Sciatic nerve (tissue), 2 donors: ENCODE results near the gene VSIG10L. TPM values are rescaled to one million over a fixed set of nuclear protein-coding genes. Genes with fewer than 3 reads are reported as not detected.

Source experiments
- ATAC-seq: fragments of 200-7000 bp; cut with Tn5 transposase; one replicate; pipeline ENCODE4 v1.9.1; 2020; ENCODE audit warnings: mild to moderate bottlenecking, moderate library complexity
- DNase-seq: peaks from one replicate; pipeline ENCODE4 v3.0.0-alpha.2; 2020; ENCODE audit warnings: low spot score
- intact Hi-C: fragments of 100-400 bp; cut with DNase I; formaldehyde crosslinking; loops from one replicate; pipeline ENCODE4 v1.14.2; 2022
- total RNA-seq: library from RNA; stranded (reverse); fragmentation: NEBNext Ultra II Directional; extraction: Animal tissue kit (Norgen Biotek cat#: 25700); gene quantifications from one replicate; pipeline ENCODE4 v1.2.1, GENCODE V29; 2021
- donor health status: DM: no; HTN: no; CAD: no.
- donor health status: DM: no; HTN: no; CAD: no.

The VSIG10L gene
- total RNA-seq, 1 donor from 2014 or later, result 1.8 TPM

DNA sequence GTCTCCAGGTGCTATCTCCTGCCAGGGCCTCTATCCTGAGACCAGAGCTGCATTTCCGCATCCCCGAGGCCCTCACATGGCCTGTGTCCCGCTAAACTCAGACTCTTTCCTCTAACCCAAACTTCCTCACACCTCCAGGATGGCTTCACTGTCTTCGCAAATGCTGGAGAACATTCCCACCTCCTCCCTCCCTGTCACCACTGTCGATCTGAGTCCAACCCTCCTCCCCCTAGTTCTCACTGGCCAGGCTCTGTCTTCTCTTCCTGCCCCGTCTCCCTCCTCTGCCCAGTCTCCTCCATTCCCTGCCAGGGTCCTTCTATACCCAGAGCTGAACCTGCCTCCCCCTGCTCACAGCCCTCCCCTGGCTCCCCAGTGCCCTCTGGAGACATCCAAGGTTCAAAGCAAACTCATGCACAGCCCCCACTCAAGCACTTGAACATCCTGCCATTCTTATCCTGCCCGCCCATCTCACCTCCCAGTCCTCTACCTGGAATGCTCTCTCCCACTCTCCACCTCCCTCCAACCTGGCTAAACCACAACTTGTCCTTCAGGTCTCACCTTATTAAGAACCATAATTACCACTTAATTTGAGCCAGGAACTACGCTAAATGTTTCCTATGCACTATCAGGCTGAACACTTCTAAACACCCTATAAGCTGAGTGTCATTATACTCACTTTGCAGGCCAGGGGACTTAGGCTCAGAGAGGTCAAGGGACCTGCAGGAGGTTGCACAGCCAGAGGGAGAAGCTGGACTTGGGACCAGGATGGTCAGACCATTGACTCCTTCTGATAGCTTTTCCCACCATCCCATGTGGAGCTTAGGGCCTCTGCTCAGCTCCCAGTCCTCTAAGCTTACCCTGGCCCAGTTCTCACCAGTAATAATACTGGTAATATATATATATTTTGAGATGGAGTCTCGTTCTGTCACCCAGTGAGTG is 961 bp upstream of the VSIG10L start:
- ATAC-seq (no peak), DNase-seq (no peak)
- intact Hi-C loops, result no loop called here

DNA sequence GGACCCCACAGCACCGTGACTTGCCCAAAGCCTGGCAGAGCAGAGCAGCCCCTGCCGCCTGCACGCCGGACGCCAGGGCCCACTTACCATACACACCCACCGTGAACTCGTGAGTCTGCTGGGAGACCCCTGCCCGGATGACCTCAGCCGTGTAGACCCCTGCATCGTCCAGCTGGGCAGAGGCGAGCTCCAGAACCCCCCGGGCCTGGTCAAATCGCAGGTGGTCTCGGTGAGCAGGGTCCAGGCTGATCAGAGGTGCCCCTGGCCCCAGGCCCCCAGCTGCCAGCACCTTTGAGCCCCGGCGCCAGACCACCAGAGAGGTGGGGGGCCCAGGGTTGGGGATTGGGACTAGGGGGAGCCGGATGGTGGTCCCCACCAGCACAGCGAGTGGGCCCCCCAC is 873 bp downstream of the VSIG10L start:
- ATAC-seq (no peak), DNase-seq (no peak)
- intact Hi-C loops, result no loop called here

GRCh38 chr19:51339687-51340656 is 2.0 kb downstream of the VSIG10L start:
- peak; percentile 98 for ATAC-seq
- intact Hi-C loops, result no loop called here

DNA sequence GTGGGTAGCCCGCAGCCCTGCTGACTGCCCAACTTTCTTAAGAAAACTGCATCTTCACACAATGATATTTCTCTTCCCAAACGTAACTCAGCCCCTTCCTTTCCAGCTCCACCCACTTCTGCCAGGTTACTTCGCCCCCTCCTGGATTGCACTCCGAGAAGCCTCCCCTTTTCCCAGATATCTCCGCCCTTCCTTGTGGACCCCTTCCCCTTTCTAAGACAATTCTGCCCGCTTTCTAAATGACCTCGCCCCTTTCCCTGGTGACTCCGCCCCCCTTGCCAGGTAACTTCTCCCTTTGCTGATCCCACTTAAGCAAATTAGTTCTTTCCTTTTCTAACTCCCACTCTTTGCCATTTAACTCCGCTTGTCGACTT is 2.6 kb downstream of the VSIG10L start:
- DNase-seq, result no peak
- ATAC-seq, result peak; percentile 2
- intact Hi-C loops, result no loop called here

More at GRCh38 chr19:51339687-51340656, 2.0 kb downstream of the VSIG10L start:
- peak; percentile 99 for DNase-seq

DNA sequence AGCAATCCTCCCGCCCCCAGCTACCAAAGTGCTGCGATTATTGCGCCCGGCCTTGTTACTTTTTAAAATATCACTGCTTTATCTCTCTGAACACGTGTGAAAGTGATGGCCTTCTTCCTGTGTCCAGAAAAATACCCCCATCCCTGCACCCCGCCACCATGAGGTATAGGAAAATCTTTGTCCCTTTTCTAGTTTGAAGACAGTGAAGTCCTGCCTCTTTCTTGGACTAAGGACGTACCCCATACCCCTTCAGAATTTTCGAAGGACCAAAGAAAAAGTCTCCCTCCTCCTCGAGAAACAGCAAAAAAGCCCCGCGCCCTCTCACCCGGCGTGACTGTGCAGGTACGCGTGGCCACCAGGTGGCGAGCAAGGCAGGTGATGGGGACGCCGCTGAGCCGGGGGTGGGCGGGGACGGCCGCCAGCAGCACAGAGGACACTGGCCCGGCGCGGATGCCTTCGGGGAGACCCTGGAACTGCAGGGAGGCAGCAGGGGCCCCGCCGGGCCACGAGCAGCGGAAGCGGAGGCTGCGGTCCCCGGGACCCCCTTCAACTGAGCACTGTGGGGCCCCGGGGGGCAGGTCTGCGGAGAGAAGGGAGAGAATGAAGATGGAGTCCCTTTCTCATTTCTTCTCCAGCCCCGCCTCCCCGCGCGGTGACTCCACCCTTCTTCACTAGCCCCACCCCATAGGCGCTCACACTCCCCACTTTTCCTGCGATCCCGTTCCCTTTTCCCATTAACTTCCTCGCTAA is 3.2 kb downstream of the VSIG10L start:
- intact Hi-C loops, result no loop called here
- peak; percentile 86 for ATAC-seq

DNA sequence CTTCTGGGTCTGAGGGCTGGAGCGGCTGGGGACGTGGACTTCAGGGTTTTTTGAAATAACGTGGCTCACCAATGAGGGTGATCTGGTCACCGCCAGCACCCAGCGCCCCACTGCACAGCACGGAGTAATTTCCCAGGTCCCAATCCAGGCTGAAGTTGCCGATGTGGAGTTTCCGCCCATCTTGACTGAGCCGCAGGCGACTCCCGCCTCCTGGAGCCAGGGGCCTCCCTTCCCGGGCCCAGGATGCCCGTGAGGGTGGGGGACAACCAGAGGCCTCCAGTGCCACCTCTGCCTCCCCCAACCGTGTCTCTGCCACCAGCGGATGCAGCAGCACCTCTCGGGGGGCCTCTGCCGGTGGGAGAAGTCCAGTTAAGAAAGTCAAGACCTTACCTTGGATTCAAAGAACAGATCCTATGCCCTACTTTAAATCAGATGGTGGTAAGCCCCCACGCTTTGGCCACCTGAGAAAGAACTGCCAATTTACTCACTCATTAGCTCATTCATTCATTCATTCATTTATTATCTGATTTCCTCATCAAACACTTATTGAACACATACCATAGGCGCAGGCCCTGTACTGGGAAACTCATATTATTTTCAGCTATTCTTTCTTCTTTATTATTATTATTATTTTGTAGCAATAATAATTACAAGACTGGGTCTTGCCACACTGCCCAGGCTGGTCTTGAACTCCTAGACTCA is 3.9 kb downstream of the VSIG10L start:
- ATAC-seq, result no peak
- intact Hi-C loops, result no loop called here

More for the DNA sequence above, 3.2 kb downstream of the VSIG10L start:
- DNase-seq, result peak; percentile 89

DNA sequence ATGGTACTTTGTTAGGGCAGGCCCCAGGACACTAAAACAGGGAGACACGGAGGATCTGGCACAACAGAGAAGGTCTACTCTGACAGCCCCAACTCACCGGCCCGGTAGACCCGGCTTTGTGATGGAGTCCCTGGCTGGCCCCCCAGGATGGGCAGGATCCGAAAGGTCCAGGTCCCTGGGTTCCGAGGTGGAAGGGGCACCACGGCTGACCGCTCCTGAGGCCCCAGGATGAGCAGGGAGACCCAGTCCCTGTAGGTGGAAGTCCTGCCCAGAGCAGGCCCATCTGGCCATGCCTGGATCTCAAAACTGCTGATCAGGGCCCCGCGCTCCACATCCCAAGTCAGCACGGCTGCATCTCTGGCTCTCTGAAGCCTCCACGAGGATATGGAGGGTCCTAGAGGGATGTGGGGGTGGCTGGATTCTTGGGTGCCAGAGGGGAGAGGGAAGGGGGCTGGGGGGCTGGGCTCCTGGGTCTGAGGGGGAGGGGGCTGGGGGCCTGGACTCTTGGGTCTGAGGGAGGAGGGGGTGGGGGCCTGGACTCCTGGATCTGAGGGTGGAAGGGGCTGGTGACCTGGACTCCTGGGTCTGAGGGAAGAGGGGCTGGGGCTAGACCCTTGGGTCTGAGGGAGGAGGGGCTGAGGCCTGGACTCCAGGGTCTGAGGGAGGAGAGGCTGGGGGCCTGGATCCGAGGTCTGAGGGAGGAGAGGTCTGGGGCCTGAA is 4.6 kb downstream of the VSIG10L start:
- intact Hi-C loops, result no loop called here
- ATAC-seq, result no peak
- DNase-seq, result no peak

More for the DNA sequence above, 3.9 kb downstream of the VSIG10L start:
- DNase-seq, result no peak

GRCh38 chr19:51333836-51334460 is 8.0 kb downstream of the VSIG10L start:
- intact Hi-C loops, result no loop called here
- DNase-seq (no peak), ATAC-seq (no peak)

DNA sequence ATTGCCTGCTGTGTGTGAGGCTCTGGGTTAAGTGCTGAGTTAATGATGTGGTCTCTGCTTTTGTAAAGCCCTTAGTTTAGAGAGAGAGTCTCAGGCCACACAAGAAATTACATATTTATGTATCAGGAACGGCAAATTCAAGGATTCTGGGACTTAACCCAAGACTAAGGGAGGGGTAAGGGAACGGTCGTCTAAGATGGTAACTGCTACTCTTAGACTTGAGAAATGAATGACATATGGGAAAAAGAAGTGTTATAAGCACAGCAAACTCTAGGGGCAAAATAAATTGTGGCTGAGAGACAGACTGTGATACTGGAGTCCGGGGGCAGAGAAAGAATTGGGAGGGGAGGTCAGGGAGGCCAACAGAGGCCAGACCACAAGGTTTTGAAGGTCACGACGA is 10.2 kb downstream of the VSIG10L start:
- intact Hi-C loops, result no loop called here

DNA sequence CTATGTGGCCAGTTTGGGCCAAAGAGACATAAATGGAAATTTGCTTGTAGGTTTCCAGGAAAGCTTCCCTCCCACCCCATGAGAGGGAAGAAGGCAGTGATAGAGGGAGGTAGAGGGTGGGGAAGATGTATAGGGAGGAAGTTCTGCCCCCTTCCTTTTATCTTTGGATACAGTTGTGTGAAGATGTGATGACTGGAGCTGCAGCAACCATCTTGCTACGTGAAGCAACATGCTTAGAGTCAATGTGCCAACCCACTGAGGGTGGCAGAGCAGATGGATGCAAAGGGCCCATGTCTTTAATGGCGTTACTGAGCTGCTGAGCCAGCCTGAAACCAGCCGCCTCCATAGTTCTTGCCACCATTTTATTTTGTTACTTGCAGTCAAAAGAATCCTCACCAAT is 10.7 kb downstream of the VSIG10L start:
- intact Hi-C loops, result no loop called here
- DNase-seq, result no peak
- ATAC-seq, result no peak

More for the DNA sequence above, 10.2 kb downstream of the VSIG10L start:
- no peak for ATAC-seq
- no peak for DNase-seq

DNA sequence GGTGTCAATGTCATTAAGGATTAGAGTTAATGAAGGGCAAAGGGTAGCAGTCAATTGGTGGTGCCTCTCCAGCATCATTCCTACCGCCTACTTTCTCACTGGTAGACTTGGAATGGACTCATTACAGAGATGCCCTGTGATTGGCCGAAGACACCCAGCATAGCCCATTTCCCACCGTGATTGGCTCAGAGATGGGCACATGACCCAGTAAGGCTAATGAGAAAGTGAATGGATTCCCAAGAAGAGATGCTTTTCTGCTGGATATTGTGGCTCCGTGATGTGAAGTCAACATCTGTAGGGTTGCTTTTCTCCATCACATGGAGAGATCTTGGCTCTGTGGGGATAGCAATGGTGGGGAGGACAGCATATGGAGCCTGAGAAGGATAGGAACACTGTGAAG is 11.6 kb downstream of the VSIG10L start:
- DNase-seq (no peak), ATAC-seq (no peak)
- intact Hi-C loops, result no loop called here

DNA sequence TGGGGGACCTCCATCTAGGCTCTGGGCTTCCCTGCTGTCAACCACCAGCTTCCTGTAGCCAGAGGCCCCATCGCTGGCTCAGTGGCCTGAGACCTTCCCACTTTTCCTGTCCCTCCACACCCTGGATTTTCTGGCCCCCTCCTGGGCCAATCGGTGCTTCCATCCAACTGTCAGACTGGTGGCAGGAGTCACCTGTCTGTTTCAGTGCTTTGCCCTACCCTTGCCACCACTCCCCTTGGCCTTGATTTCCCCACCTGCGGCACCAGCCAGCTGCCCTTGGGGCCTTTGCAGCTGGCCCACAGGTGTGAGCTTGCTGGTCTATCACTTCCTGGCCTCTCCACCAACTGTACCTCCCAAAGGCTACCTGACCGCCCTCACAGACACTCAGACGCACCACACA is 12.5 kb downstream of the VSIG10L start:
- intact Hi-C loops, result no loop called here
- ATAC-seq, result no peak
- DNase-seq, result no peak

DNA sequence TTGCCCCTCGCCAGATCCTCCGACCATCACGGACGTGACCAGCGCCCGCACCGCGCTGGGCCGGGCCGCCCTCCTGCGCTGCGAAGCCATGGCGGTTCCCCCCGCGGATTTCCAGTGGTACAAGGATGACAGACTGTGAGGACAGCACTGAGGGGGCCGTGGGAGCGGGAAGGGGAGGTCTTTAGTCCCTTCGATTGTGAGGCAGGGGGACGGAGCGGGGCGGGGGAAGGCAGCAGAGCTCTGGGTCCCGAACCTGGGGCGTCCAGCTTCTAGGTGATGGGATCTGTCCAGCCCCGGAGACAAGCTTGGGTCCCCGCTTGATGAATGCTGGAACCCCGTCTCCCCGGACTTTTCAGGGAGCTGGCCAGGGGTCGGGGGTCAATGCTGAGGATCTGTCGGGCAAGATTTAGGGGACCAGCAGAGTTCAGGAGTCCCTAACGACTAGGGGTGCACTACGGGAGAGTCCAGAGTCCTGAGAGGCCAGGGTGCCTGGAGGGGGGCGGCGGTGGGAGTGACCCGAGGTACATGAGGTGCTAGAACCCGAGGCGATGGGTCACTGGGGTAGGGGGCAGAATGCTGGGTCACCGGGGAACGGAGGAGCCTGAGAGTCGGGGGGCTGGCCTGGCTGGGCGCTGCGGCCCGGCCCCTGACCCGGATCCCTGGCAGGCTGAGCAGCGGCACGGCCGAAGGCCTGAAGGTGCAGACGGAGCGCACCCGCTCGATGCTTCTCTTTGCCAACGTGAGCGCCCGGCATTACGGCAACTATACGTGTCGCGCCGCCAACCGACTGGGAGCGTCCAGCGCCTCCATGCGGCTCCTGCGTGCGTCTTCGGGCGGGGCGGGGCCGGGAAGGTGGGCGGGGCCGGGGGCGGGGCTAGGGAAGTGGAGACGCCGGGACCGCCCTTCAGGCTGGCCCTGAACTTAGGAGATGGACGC is 14.6 kb downstream of the VSIG10L start:
- ATAC-seq (peak; percentile 64), DNase-seq (no peak)
- intact Hi-C loops, result no loop called here

GRCh38 chr19:51326216-51327065 is 15.5 kb downstream of the VSIG10L start:
- ATAC-seq (no peak), DNase-seq (no peak)
- intact Hi-C loops, result no loop called here

DNA sequence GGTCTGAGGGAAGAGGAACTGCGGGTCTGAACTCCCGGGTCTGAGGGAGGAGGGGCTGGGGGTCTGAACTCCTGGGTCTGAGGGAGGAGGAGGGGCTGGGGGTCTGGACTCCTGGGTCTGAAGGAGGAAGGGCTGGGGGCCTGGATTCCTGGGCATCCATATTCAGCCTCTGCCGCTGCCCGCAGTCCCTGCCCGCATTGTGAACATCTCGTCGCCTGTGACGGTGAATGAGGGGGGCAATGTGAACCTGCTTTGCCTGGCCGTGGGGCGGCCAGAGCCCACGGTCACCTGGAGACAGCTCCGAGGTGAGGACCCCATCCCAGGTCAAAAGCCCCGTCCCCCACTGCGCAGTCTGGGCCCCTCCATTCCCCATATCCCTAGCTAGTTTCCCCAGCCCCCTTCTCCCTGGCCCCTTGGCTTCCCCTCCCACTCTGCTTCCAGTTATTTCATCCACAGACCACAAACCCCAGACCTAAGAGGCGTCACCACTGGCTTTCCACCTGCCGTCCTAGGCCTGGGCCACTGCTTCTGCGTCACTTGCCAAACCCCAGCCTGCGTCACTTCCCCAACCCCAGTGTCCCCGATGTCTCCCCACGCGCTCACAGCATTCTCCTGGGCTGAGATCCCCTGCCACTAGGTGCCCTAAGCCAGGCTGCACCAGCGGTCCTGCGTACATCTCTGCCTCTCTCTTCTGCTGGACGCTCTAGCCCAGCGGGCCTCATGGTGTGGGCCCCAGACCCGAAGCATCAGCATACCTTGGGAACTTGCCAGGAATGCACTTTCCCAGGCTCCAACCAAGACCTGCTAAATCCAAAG is 16.6 kb downstream of the VSIG10L start:
- ATAC-seq (no peak), DNase-seq (no peak)
- intact Hi-C loops, result no loop called here
